H1 (cell line): ENCODE measurements around the gene MFGE8. TPM values are rescaled to one million over a fixed set of nuclear protein-coding genes. Genes with fewer than 3 reads are reported as not detected.

ENCODE experiments used
- CTCF ChIA-PET: fragments of 300-600 bp; sonication (Branson Sonifier 250); formaldehyde crosslinking; loops from one replicate; lab custom pipeline; 2021; ENCODE audit not compliant: partially characterized antibody; lab: Charles Lee
- POLR2A ChIA-PET: fragments of 300-600 bp; sonication (Branson Sonifier 250); formaldehyde crosslinking; loops from one replicate; lab custom pipeline; 2021; ENCODE audit warnings: inconsistent platforms; ENCODE audit not compliant: partially characterized antibody; lab: Charles Lee
- DNase-seq, 2 experiments: peaks; one replicate each; pipeline versions ENCODE4 v3.0.0 to v3.0.0-alpha.2; 2010 to 2022; ENCODE audit warnings: low spot score in 2 of 2, low read depth in 1 of 2, mixed read lengths in 1 of 2
- FAIRE-seq: peaks from 2 replicates; lab custom pipeline; 2011; peaks lifted over from hg19 to GRCh38; lab: Jason Lieb, UNC
- H2AFZ ChIP-seq: 2 replicates; pipeline ENCODE4 v1.8.1; 2012; ENCODE audit warnings: low read length, inconsistent platforms
- H2AK5ac ChIP-seq: 2 replicates; pipeline ENCODE4 v1.6.1; 2013; ENCODE audit warnings: low read depth, low read length
- H2BK120ac ChIP-seq: replicated peaks from 2 replicates; pipeline ENCODE3; 2013; ENCODE audit warnings: low read depth, low read length, inconsistent platforms
- H2BK12ac ChIP-seq: 2 replicates; pipeline ENCODE4 v1.6.1; 2013; ENCODE audit warnings: low read depth, low read length
- H2BK15ac ChIP-seq: 2 replicates; pipeline ENCODE4 v1.6.1; 2013; ENCODE audit warnings: low read length
- H2BK20ac ChIP-seq: 2 replicates; pipeline ENCODE4 v1.6.1; 2013; ENCODE audit warnings: low read length
- H2BK5ac ChIP-seq: 2 replicates; pipeline ENCODE4 v1.6.1; 2013; ENCODE audit warnings: low read depth, low read length
- H3K14ac ChIP-seq: 2 replicates; pipeline ENCODE4 v1.6.1; 2013; ENCODE audit warnings: inconsistent platforms; ENCODE audit not compliant: insufficient read length
- H3K18ac ChIP-seq: 2 replicates; pipeline ENCODE4 v1.6.1; 2013; ENCODE audit warnings: low read length; ENCODE audit errors: extremely low read depth
- H3K23ac ChIP-seq: 2 replicates; pipeline ENCODE4 v1.6.1; 2013; ENCODE audit warnings: inconsistent platforms; ENCODE audit not compliant: insufficient read length
- H3K23me2 ChIP-seq: 2 replicates; pipeline ENCODE4 v1.6.1; 2013; ENCODE audit warnings: low read depth, low read length
- H3K27ac ChIP-seq: 2 replicates; pipeline ENCODE4 v1.6.1; 2011; ENCODE audit warnings: low read depth, low read length, inconsistent platforms
- H3K27me3 ChIP-seq, 4 experiments: replicated peaks in 1 of 4; 1 replicate in 1 of 4; 2 replicates in 3 of 4; pipeline versions ENCODE4 v1.6.1 to v1.8.1; 2011 to 2013; ENCODE audit warnings: low read length in 3 of 4, mild to moderate bottlenecking in 3 of 4, inconsistent platforms in 2 of 4, mixed read lengths in 2 of 4, moderate library complexity in 1 of 4; ENCODE audit not compliant: control insufficient read depth in 3 of 4, insufficient read depth in 3 of 4; ENCODE audit errors: extremely low read depth in 1 of 4
- H3K36me3 ChIP-seq, 4 experiments: 2 replicates each; pipeline versions ENCODE4 v1.6.1 to v1.8.1; 2011 to 2013; ENCODE audit warnings: mild to moderate bottlenecking in 4 of 4, low read length in 3 of 4, moderate library complexity in 2 of 4, control low read depth in 1 of 4, inconsistent platforms in 1 of 4; ENCODE audit not compliant: insufficient read depth in 4 of 4, control insufficient read depth in 2 of 4
- H3K4ac ChIP-seq: replicated peaks from 2 replicates; pipeline ENCODE3; 2013; ENCODE audit warnings: low read length, low read depth, mixed read lengths, inconsistent platforms; ENCODE audit not compliant: insufficient read length
- H3K4me1 ChIP-seq, 4 experiments: replicated peaks in 1 of 4; 1 replicate in 1 of 4; 2 replicates in 3 of 4; pipeline versions ENCODE4 v1.6.1 to v1.8.1; 2011 to 2013; ENCODE audit warnings: low read length in 3 of 4, inconsistent platforms in 2 of 4, mixed read lengths in 1 of 4; ENCODE audit not compliant: insufficient read depth in 4 of 4, control insufficient read depth in 3 of 4
- H3K4me2 ChIP-seq, 2 experiments: 2 replicates each; pipeline versions ENCODE4 v1.6.1 to v1.8.1; 2011 to 2013; ENCODE audit warnings: low read depth in 2 of 2, low read length in 2 of 2, control low read depth in 1 of 2, inconsistent platforms in 1 of 2, mild to moderate bottlenecking in 1 of 2; ENCODE audit not compliant: insufficient read depth in 1 of 2
- H3K4me3 ChIP-seq, 4 experiments: fragments of 200-600, 300-600 bp in 1 of 4; sonication (generic), shearing (Covaris generic), sonication (Bioruptor Twin) in 1 of 4; 2 replicates each; pipeline versions ENCODE4 v1.5.1 to v1.8.1; 2011 to 2016; ENCODE audit warnings: low read length in 4 of 4, low read depth in 3 of 4, control low read depth in 2 of 4, inconsistent platforms in 2 of 4, mild to moderate bottlenecking in 2 of 4, mixed read lengths in 1 of 4, moderate library complexity in 1 of 4; ENCODE audit not compliant: insufficient read depth in 2 of 4; ENCODE audit errors: extremely low read depth in 1 of 4
- H3K56ac ChIP-seq: replicated peaks from 2 replicates; pipeline ENCODE3; 2013; ENCODE audit warnings: low read depth, mild to moderate bottlenecking, mixed read lengths, low read length, inconsistent platforms; ENCODE audit not compliant: insufficient read length
- H3K79me1 ChIP-seq: 2 replicates; pipeline ENCODE4 v1.6.1; 2013; ENCODE audit warnings: low read depth, low read length, control low read depth
- H3K79me2 ChIP-seq, 2 experiments: 2 replicates each; pipeline versions ENCODE4 v1.6.1 to v1.8.1; 2012 to 2013; ENCODE audit warnings: low read length in 2 of 2, mild to moderate bottlenecking in 2 of 2, inconsistent platforms in 1 of 2; ENCODE audit not compliant: insufficient read depth in 2 of 2, control insufficient read depth in 1 of 2
- H3K9ac ChIP-seq, 4 experiments: replicated peaks in 1 of 4; 1 replicate in 1 of 4; 2 replicates in 3 of 4; pipeline versions ENCODE4 v1.6.1 to v1.8.1; 2011 to 2013; ENCODE audit warnings: low read depth in 3 of 4, low read length in 3 of 4, control low read depth in 2 of 4, mild to moderate bottlenecking in 2 of 4, moderate library complexity in 2 of 4, inconsistent platforms in 1 of 4; ENCODE audit errors: extremely low read depth in 1 of 4
- H3K9me3 ChIP-seq, 2 experiments: 2 replicates each; pipeline versions ENCODE4 v1.6.1 to v1.8.1; 2012 to 2013; ENCODE audit warnings: mild to moderate bottlenecking in 2 of 2, moderate library complexity in 2 of 2, control low read depth in 1 of 2, inconsistent platforms in 1 of 2, low read depth in 1 of 2, low read length in 1 of 2, mixed read lengths in 1 of 2; ENCODE audit not compliant: insufficient read depth in 2 of 2
- H4K20me1 ChIP-seq, 2 experiments: replicated peaks in 1 of 2; 2 replicates each; pipeline versions ENCODE3 to v1.8.1; 2011 to 2013; ENCODE audit warnings: inconsistent platforms in 2 of 2, low read length in 2 of 2, mild to moderate bottlenecking in 1 of 2; ENCODE audit not compliant: insufficient read depth in 2 of 2, control insufficient read depth in 1 of 2
- H4K5ac ChIP-seq: 2 replicates; pipeline ENCODE4 v1.6.1; 2013; ENCODE audit warnings: low read length, low read depth, mixed read lengths, inconsistent platforms; ENCODE audit not compliant: insufficient read length
- H4K8ac ChIP-seq: 2 replicates; pipeline ENCODE4 v1.8.0; 2013; ENCODE audit warnings: mild to moderate bottlenecking, moderate library complexity, low read length, inconsistent platforms; ENCODE audit not compliant: insufficient read depth; ENCODE audit errors: extremely low read depth
- H4K91ac ChIP-seq: replicated peaks from 2 replicates; pipeline ENCODE3; 2013; ENCODE audit warnings: low read length, mixed read lengths, inconsistent platforms; ENCODE audit not compliant: insufficient read length
- WGBS, 2 experiments: shearing (Covaris generic) in 1 of 2; methylation state at CpG; one replicate each; pipeline versions ENCODE4 v1.1.6 to v1.1.7; 2013 to 2015; ENCODE audit warnings: low lambda C conversion rate in 2 of 2, mixed read lengths in 2 of 2, inconsistent platforms in 1 of 2, low coverage in 1 of 2, missing lambda C conversion rate in 1 of 2; ENCODE audit not compliant: insufficient replicate concordance in 2 of 2, insufficient coverage in 1 of 2, insufficient read length in 1 of 2; ENCODE audit errors: extremely low coverage in 1 of 2, missing lambda C conversion rate in 1 of 2; 5-methylcytosine and 5-hydroxymethylcytosine counted together
- polyA plus RNA-seq, 7 experiments: library from polyadenylated mRNA; depleted of rRNA in 3 of 7; stranded (reverse) in 5 of 7; unstranded in 2 of 7; fragments of >200 nt in 5 of 7; fragments of 200-250 nt in 2 of 7; gene quantifications; 1 replicate in 5 of 7; 2 replicates in 1 of 7; 4 replicates in 1 of 7; pipeline versions ENCODE4 v1.2.1 to v1.2.3, GENCODE V29; 2011 to 2013; ENCODE audit warnings: missing spikeins in 2 of 7, mixed read lengths in 2 of 7
- total RNA-seq: library from RNA; stranded (reverse); fragmentation: NEBNext Ultra II Directional; extraction: Animal tissue kit (Norgen Biotek cat#: 25700); gene quantifications from 2 replicates; pipeline ENCODE4 v1.2.1, GENCODE V29; 2021

MFGE8 gene
- total and polyA plus RNA-seq, 2 of the 8 experiments (the other 6 are each of a cell fraction or from before 2014, with no cell fraction given) = 1,237 to 2,117 TPM

DNA sequence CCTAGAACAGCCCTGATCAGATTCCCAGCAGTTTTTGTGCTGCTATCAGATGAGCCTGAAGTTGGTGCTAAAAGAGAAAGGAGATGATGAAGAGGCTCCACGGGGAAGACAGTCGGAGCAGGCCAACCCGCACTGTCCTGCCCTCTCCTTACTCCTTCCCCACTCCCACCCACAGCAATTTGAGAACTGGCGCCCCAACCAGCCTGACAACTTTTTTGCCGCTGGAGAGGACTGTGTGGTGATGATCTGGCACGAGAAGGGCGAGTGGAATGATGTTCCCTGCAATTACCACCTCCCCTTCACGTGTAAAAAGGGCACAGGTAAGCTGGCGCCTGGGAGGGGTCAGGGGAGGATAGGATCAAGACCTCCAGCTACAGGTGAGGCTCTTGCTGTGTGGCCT lies 40.5 kb downstream of the MFGE8 start:
- Histone ChIP-seq H3K79me2 (no peaks in the 10 kb centered on the region), H2AFZ (no peak overlapping the region), H2AK5ac (no peak overlapping the region), H3K4me3 (no peak overlapping the region), H3K23me2 (no peaks in the 10 kb centered on the region), H4K5ac (no peak overlapping the region), H3K4ac (no peak overlapping the region), H4K20me1 (no peaks in the 10 kb centered on the region), H2BK120ac (no peak overlapping the region), H4K8ac (no peak overlapping the region), H3K4me1 (peaks cover 0 to 4% (median 1%) of the 10 kb centered on the region in 4 experiments; a peak in 2 of 7 replicates), H3K27ac (no peak overlapping the region), H3K4me2 (no peak overlapping the region), H3K18ac (no peak overlapping the region), H3K27me3 (no peaks in the 10 kb centered on the region), H2BK12ac (no peak overlapping the region), H2BK20ac (no peak overlapping the region), H3K14ac (no peak overlapping the region), H3K56ac (no peak overlapping the region), H4K91ac (no peak overlapping the region), H2BK5ac (no peak overlapping the region), H3K23ac (no peak overlapping the region), H3K9ac (no peak overlapping the region), H3K36me3 (peaks cover 0 to 7% (median 2%) of the 10 kb centered on the region in 4 experiments; a peak in 4 of 8 replicates), H3K9me3 (no peaks in the 10 kb centered on the region), H3K79me1 (no peaks in the 10 kb centered on the region), H2BK15ac (no peak overlapping the region)
- ChIA-PET CTCF (interaction anchor here (0.8 to 1.8 kb wide), 6 partner anchors 9 to 299 kb away, joined by 3 to 5 read pairs (median 4); no protein-coding TSS in a partner anchor), POLR2A (interaction anchor here (1.1 to 1.6 kb wide), 3 partner anchors 10 to 126 kb away, joined by 3 to 6 read pairs (median 5); no protein-coding TSS in a partner anchor)
- DNase-seq (no peak), FAIRE-seq (no peak)
- 88% methylated on average over 9 of the region's 9 CpGs; no CpG with 5 or more reads in 1 of the 2 experiments for WGBS, 2 experiments
